Neuronal stem cell (in vitro differentiated cells): ENCODE results near the gene MMP12.
A peak's percentile ranks its signal among the peaks of the same experiment; 100 is the strongest.
"Not testable (repeated sequence)": the region's sequence is repeated elsewhere in the genome, so short reads cannot be mapped to it uniquely, and the experiment has no call there.

Experiments used
- DNase-seq: peaks from one replicate; pipeline ENCODE4 v3.0.0-alpha.2; 2013; ENCODE audit warnings: low spot score
- H2AFZ ChIP-seq: one replicate; pipeline ENCODE4 v1.6.1; 2013; ENCODE audit warnings: mild to moderate bottlenecking, low read length, inconsistent platforms
- H2AK5ac ChIP-seq: 2 replicates; pipeline ENCODE4 v1.6.1; 2013; ENCODE audit warnings: low read depth, mild to moderate bottlenecking, inconsistent platforms, low read length, moderate library complexity, mixed read lengths
- H2BK120ac ChIP-seq: 2 replicates; pipeline ENCODE4 v1.6.1; 2013; ENCODE audit warnings: low read depth, mild to moderate bottlenecking, inconsistent platforms, low read length, moderate library complexity, mixed read lengths
- H2BK12ac ChIP-seq: one replicate; pipeline ENCODE4 v1.6.1; 2013; ENCODE audit warnings: low read length, inconsistent platforms
- H2BK15ac ChIP-seq: 2 replicates; pipeline ENCODE4 v1.6.1; 2013; ENCODE audit warnings: mild to moderate bottlenecking, low read length, inconsistent platforms, mixed read lengths
- H2BK5ac ChIP-seq: one replicate; pipeline ENCODE4 v1.6.1; 2013; ENCODE audit warnings: inconsistent platforms, mild to moderate bottlenecking, low read length, moderate library complexity
- H3K14ac ChIP-seq: one replicate; pipeline ENCODE4 v1.6.1; 2013; ENCODE audit warnings: low read length, inconsistent platforms
- H3K18ac ChIP-seq: 2 replicates; pipeline ENCODE4 v1.6.1; 2013; ENCODE audit warnings: low read length, inconsistent platforms
- H3K23ac ChIP-seq: 2 replicates; pipeline ENCODE4 v1.6.1; 2013; ENCODE audit warnings: low read depth, mild to moderate bottlenecking, mixed read lengths, low read length, inconsistent platforms; ENCODE audit not compliant: poor library complexity
- H3K27ac ChIP-seq: replicated peaks from 3 replicates; pipeline ENCODE4 v1.5.1; 2013; ENCODE audit warnings: low read length, inconsistent platforms
- H3K27me3 ChIP-seq, 3 experiments: 2 replicates each; pipeline ENCODE4 v1.6.1; 2013; ENCODE audit warnings: low read length in 3 of 3, mild to moderate bottlenecking in 2 of 3, inconsistent platforms in 1 of 3, low read depth in 1 of 3, mixed read lengths in 1 of 3, moderate library complexity in 1 of 3; ENCODE audit not compliant: control insufficient read depth in 3 of 3, insufficient read depth in 3 of 3
- H3K36me3 ChIP-seq, 2 donors: replicated peaks in 1 of 2; 2 replicates each; pipeline ENCODE4 v1.6.1; 2013; ENCODE audit warnings: low read length in 2 of 2; ENCODE audit not compliant: control insufficient read depth in 2 of 2, insufficient read depth in 2 of 2
- H3K4ac ChIP-seq: 2 replicates; pipeline ENCODE4 v1.6.1; 2013; ENCODE audit warnings: inconsistent platforms, mild to moderate bottlenecking, low read length, moderate library complexity
- H3K4me1 ChIP-seq, 2 donors: 1 replicate in 1 of 2; 2 replicates in 1 of 2; pipeline ENCODE4 v1.6.1; 2013; ENCODE audit warnings: low read length in 2 of 2, low read depth in 1 of 2; ENCODE audit not compliant: control insufficient read depth in 2 of 2, insufficient read depth in 1 of 2
- H3K4me2 ChIP-seq: one replicate; pipeline ENCODE4 v1.6.1; 2013; ENCODE audit warnings: mild to moderate bottlenecking, low read length, inconsistent platforms; ENCODE audit not compliant: insufficient read depth, poor library complexity, severe bottlenecking
- H3K4me3 ChIP-seq, 2 donors: 2 replicates each; pipeline ENCODE4 v1.5.1; 2013; ENCODE audit warnings: low read length in 2 of 2, mild to moderate bottlenecking in 2 of 2, inconsistent platforms in 1 of 2, moderate library complexity in 1 of 2
- H3K79me1 ChIP-seq: one replicate; pipeline ENCODE4 v1.6.1; 2013; ENCODE audit warnings: low read depth, mild to moderate bottlenecking, inconsistent platforms, low read length, moderate library complexity
- H3K9ac ChIP-seq: one replicate; pipeline ENCODE4 v1.6.1; 2013; ENCODE audit warnings: mild to moderate bottlenecking, low read depth, low read length, inconsistent platforms; ENCODE audit not compliant: poor library complexity
- H3K9me3 ChIP-seq, 2 donors: replicated peaks in 1 of 2; 2 replicates each; pipeline versions ENCODE3 to v1.6.1; 2013; ENCODE audit warnings: low read length in 2 of 2, mild to moderate bottlenecking in 2 of 2, inconsistent platforms in 1 of 2, low read depth in 1 of 2, mixed read lengths in 1 of 2, moderate library complexity in 1 of 2; ENCODE audit not compliant: control insufficient read depth in 2 of 2, insufficient read depth in 1 of 2
- H4K8ac ChIP-seq: one replicate; pipeline ENCODE4 v1.6.1; 2013; ENCODE audit warnings: low read depth, mild to moderate bottlenecking, inconsistent platforms, low read length, moderate library complexity
- H4K91ac ChIP-seq: one replicate; pipeline ENCODE4 v1.6.1; 2013; ENCODE audit warnings: low read length, low read depth, mild to moderate bottlenecking, inconsistent platforms; ENCODE audit not compliant: poor library complexity
- WGBS, 2 donors: extraction: QIAGEN DNeasy Blood & Tissue Kit; methylation state at CpG; one replicate each; pipeline ENCODE4 v1.1.7; 2013; ENCODE audit warnings: missing lambda C conversion rate in 2 of 2, mixed read lengths in 1 of 2; ENCODE audit not compliant: insufficient read length in 2 of 2, insufficient replicate concordance in 1 of 2; ENCODE audit errors: extremely low coverage in 2 of 2; 5-methylcytosine and 5-hydroxymethylcytosine counted together

The MMP12 gene

DNA sequence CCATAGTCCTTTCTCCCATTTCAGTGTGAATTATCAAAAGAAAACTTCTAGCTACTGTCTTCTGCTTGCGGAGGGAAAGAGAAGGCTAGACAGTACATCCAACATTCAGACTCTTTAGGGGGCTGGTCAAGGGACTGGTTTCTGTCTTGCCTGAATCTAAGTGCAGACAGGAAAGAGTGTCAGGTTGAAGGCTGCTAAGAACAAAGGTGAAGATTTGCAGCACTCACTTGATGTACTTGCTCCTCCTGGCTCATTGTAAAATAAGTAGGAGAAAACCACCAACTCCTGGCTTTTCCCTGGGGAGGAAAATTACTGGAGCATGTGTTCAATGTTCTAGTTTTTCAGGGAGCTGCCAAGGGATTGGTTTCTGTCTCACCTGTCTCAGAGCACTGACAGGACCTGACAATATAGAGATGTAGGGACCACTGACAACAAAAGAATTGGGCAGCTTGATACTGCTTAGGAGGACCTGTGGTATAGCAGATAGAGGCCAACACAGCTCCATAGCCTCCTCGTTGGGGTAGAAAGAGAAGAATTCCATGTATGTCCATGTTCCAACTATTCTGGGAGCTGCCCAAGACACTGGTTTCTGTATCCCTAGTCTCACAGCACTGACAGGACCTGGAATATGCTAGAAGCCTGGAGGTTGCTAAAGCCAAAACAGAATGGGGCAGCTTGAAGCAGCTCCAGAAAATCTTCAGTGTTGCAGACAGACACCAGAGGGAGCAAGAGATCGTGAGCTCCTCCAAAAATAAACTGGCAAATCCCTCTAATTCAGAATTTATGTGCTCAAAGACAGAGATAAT lies 39.7 kb upstream of the MMP12 start:
- Histone ChIP-seq H4K8ac (no peak overlapping the region), H3K4me2 (no peak overlapping the region), H3K23ac (no peak overlapping the region), H3K14ac (no peak overlapping the region), H2BK5ac (no peak overlapping the region), H3K36me3 (no peaks in the 10 kb centered on the region), H3K18ac (no peak overlapping the region), H3K9ac (no peak overlapping the region), H3K27ac (no peak overlapping the region), H3K9me3 (no peaks in the 10 kb centered on the region), H3K4ac (no peak overlapping the region), H3K4me1 (no peaks in the 10 kb centered on the region), H3K79me1 (no peaks in the 10 kb centered on the region), H2AFZ (no peak overlapping the region), H3K4me3 (no peak overlapping the region), H2BK12ac (no peak overlapping the region), H3K27me3 (no peaks in the 10 kb centered on the region), H2AK5ac (no peak overlapping the region), H2BK15ac (no peak overlapping the region), H2BK120ac (no peak overlapping the region), H4K91ac (no peak overlapping the region)
- WGBS, 2 donors, result no CpG with 5 or more reads among the region's 3 CpGs
- DNase-seq, result peak; percentile 14

DNA sequence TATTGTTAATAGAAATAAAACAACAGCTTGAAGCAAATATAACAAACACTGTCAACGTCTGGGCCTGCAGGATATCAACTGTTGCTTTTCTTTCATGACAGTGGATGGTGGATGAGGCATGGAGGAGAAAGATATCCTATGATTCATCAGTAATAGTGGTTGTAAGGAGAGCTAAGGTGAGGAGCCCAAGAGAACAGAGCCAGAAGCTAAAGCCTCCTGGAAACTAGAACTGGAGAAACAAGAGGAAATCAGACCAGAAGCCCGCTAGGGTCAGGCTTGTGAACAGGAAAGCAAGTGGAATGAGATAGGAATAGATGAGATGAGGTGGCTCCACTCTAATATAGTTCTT lies 37.7 kb upstream of the MMP12 start:
- WGBS, 2 donors, result no CpG with 5 or more reads among the region's 2 CpGs
- no peak overlapping the region for H2BK12ac ChIP-seq

DNA sequence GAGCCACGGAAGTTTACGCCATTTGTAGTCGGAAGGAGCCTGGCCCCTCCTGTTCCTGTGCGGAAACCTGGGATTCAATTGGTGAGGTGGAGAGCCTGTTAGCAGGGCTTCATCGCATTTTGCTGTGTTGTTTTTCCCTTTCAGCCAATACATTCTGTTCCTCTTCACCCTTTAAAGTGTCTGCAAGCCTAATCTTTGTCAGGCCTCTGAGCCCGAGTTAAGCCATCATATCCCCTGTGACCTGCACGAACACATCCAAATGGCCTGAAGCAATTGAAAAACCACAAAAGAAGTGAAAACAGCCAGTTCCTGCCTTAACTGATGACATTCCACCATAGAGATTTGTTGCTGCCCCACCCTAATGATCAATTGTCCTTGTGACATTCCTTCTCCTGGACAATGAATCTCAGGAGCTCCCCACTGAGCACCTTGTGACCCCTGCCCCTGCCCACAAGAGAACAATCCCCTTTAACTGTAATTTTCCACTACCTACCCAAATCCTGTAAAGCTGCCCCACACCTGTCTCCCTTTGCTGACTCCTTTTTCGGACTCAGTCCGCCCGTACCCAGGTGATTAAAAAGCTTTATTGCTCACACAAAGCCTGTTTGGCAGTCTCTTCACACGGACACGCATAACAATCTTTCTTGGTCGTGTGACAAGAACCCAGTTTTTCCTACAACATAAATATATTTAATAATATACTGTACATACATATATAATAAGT lies 37.1 kb upstream of the MMP12 start:
- Histone ChIP-seq H2AFZ (no peak overlapping the region), H3K23ac (no peak overlapping the region), H3K36me3 (no peaks in the 10 kb centered on the region), H3K9me3 (no peaks in the 10 kb centered on the region), H3K27me3 (no peaks in the 10 kb centered on the region), H3K27ac (no peak overlapping the region), H3K4me3 (no peak overlapping the region), H2BK5ac (no peak overlapping the region), H3K18ac (no peak overlapping the region), H2BK15ac (no peak overlapping the region), H3K79me1 (no peaks in the 10 kb centered on the region), H3K4me2 (no peak overlapping the region), H3K4ac (no peak overlapping the region), H4K91ac (no peak overlapping the region), H2AK5ac (no peak overlapping the region), H2BK12ac (no peak overlapping the region), H2BK120ac (no peak overlapping the region), H4K8ac (no peak overlapping the region), H3K14ac (no peak overlapping the region), H3K9ac (no peak overlapping the region), H3K4me1 (no peaks in the 10 kb centered on the region)
- DNase-seq, result no peak
- WGBS, 2 donors, result no CpG with 5 or more reads among the region's 13 CpGs

More for the DNA sequence above, 37.7 kb upstream of the MMP12 start:
- Histone ChIP-seq H3K79me1 (no peaks in the 10 kb centered on the region), H3K27ac (no peak overlapping the region), H3K18ac (no peak overlapping the region), H3K4me3 (no peak overlapping the region), H3K9me3 (no peaks in the 10 kb centered on the region), H4K8ac (no peak overlapping the region), H3K27me3 (no peaks in the 10 kb centered on the region), H3K9ac (no peak overlapping the region), H3K14ac (no peak overlapping the region), H4K91ac (no peak overlapping the region), H3K23ac (no peak overlapping the region), H3K4ac (no peak overlapping the region), H3K36me3 (no peaks in the 10 kb centered on the region), H2BK120ac (no peak overlapping the region), H2AK5ac (no peak overlapping the region), H2AFZ (no peak overlapping the region), H2BK5ac (no peak overlapping the region), H2BK15ac (no peak overlapping the region), H3K4me2 (no peak overlapping the region), H3K4me1 (no peaks in the 10 kb centered on the region)
- no peak for DNase-seq

DNA sequence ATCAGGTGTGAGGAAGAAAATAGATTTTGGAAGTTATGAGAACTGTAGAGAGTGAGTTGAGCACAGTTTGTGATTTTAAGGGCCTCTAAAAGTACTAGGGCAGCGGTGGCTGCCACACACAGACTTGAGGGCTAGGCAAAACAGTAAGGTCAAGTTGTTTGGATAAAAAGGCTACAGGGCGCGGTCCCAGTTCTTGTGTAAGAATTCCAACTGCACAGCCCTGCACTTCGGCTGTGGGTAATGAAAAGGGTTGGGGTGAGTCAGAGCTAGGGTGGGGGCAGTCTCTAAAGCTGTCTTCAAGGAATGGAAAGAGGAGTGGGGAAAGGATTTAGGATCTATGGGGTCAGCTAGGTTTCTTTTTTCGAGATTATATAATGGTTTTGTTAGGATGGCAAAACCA lies 31.1 kb upstream of the MMP12 start:
- not testable (repeated sequence) for H3K18ac ChIP-seq, H2BK120ac ChIP-seq, H3K14ac ChIP-seq, H3K9me3 ChIP-seq, H3K27ac ChIP-seq, H2BK5ac ChIP-seq, H3K36me3 ChIP-seq, H3K9ac ChIP-seq, H3K79me1 ChIP-seq, H2BK15ac ChIP-seq, DNase-seq, H3K23ac ChIP-seq, H2AFZ ChIP-seq, H3K27me3 ChIP-seq, H4K91ac ChIP-seq, H3K4me3 ChIP-seq, H4K8ac ChIP-seq, H2BK12ac ChIP-seq, H3K4me1 ChIP-seq, H3K4ac ChIP-seq, H3K4me2 ChIP-seq, H2AK5ac ChIP-seq
- WGBS, 2 donors, result no CpG with 5 or more reads among the region's 5 CpGs
